ENCODE results near the gene MR1.

The MR1 gene

DNA sequence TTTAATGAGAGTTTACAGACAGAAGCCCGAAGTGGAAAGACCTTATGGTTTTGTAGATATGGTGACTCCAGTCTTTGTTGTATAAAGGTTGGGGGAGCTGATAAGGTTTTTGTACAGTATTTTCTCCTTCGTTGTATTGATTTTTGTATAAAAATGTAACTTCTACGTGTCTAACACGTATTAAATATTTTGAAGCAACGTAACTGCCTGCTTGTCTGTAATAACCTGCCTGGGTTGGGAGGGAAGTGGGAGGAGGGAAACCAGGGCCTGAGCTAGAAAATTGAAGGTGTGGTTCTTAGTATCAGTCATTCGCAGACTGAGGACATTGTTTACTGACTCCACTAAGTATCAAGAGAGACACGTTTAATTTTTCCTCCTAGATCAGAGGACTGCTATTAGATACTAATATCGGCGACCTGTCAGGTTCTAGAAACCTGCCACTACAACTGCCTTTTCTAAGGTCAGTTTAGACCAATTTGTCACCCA lies 56.9 kb downstream of the MR1 start:
- DNase-seq (ENCODE audit: low read depth), result peak; percentile 24
- TF ChIP-seq, protein P1, sequence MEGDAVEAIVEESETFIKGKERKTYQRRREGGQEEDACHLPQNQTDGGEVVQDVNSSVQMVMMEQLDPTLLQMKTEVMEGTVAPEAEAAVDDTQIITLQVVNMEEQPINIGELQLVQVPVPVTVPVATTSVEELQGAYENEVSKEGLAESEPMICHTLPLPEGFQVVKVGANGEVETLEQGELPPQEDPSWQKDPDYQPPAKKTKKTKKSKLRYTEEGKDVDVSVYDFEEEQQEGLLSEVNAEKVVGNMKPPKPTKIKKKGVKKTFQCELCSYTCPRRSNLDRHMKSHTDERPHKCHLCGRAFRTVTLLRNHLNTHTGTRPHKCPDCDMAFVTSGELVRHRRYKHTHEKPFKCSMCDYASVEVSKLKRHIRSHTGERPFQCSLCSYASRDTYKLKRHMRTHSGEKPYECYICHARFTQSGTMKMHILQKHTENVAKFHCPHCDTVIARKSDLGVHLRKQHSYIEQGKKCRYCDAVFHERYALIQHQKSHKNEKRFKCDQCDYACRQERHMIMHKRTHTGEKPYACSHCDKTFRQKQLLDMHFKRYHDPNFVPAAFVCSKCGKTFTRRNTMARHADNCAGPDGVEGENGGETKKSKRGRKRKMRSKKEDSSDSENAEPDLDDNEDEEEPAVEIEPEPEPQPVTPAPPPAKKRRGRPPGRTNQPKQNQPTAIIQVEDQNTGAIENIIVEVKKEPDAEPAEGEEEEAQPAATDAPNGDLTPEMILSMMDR (IDR thresholded peaks at IDR 0.05; ENCODE audit: low read depth, low read length), result no peak
- no peak for TF ChIP-seq MYC (IDR thresholded peaks at IDR 0.05; ENCODE audit: low read depth, low read length)
- no peak for TF ChIP-seq POLR2A (IDR thresholded peaks at IDR 0.05; ENCODE audit: extremely low read depth, insufficient read length)
- TF ChIP-seq, protein P2, sequence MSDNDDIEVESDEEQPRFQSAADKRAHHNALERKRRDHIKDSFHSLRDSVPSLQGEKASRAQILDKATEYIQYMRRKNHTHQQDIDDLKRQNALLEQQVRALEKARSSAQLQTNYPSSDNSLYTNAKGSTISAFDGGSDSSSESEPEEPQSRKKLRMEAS (IDR thresholded peaks at IDR 0.05; ENCODE audit: low read depth, low read length), result no peak
- H3K4me3 ChIP-seq (ENCODE audit: low read depth, low read length), result peak overlapping the region; percentile 94

DNA sequence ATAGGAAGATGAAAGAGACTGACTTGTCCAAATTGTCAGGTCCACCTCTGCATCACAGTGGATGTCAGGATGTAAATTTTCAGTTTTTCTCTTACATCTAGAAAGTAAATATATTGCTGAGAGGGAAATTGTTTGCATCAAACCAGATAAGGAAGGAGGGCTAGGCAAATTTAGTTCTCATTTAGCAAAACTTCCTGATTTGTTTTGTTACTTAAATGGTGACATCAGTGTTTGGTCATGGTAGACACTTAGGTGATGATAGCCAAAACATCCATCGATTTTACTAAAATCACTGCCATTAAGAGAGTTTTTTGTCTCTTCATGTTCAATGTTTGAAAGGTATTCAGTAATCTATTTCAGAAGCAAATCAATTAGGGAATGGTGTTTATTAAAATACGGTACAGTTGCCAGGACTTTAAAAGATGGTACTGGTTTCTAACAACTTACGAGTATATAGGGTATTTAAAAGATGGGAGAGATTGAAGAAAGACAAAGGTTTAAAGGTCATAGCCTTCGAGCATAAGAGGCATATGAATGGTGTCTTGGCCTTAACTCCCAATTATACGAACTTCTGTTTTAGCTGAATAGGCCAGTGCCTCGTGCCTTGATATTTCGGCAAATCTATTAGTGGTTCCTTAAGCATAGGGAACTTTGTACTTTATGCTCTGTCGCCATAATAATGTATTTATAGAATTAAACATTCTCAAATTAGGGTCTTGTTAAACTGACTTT lies 57.7 kb downstream of the MR1 start:
- peak overlapping the region; percentile 94 for H3K4me3 ChIP-seq (ENCODE audit: low read depth, low read length)
- TF ChIP-seq MYC (IDR thresholded peaks at IDR 0.05; ENCODE audit: low read depth, low read length) (no peak), POLR2A (IDR thresholded peaks at IDR 0.05; ENCODE audit: extremely low read depth, insufficient read length) (no peak)
- TF ChIP-seq, protein P2 (IDR thresholded peaks at IDR 0.05; ENCODE audit: low read depth, low read length), result no peak
- TF ChIP-seq, protein P1 (IDR thresholded peaks at IDR 0.05; ENCODE audit: low read depth, low read length), result no peak
- DNase-seq (ENCODE audit: low read depth), result no peak

DNA sequence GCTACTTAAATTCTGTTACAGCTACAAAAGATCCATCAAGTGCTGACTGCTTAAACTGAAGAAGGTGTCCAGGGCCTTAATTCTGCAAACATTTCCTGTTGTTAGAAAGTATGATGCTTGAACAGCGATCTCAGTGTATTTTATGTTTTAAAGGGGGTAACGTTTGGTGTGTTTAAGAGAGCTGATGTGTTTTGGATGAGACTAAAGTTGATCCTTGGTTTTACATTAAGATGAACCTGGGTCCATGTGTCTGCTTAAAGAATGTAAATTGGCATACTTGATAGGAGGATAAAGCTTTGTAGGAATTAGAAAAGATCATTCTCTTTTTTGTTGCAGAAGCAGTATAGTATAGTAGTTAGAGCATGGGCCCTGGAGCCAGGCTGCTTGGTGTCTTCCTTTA lies 58.3 kb downstream of the MR1 start:
- peak overlapping the region; percentile 9 for H3K4me3 ChIP-seq (ENCODE audit: low read depth, low read length)
- TF ChIP-seq, protein P1 (IDR thresholded peaks at IDR 0.05; ENCODE audit: low read depth, low read length), result no peak
- no peak for TF ChIP-seq MYC (IDR thresholded peaks at IDR 0.05; ENCODE audit: low read depth, low read length)
- no peak for TF ChIP-seq POLR2A (IDR thresholded peaks at IDR 0.05; ENCODE audit: extremely low read depth, insufficient read length)
- no peak for DNase-seq (ENCODE audit: low read depth)

DNA sequence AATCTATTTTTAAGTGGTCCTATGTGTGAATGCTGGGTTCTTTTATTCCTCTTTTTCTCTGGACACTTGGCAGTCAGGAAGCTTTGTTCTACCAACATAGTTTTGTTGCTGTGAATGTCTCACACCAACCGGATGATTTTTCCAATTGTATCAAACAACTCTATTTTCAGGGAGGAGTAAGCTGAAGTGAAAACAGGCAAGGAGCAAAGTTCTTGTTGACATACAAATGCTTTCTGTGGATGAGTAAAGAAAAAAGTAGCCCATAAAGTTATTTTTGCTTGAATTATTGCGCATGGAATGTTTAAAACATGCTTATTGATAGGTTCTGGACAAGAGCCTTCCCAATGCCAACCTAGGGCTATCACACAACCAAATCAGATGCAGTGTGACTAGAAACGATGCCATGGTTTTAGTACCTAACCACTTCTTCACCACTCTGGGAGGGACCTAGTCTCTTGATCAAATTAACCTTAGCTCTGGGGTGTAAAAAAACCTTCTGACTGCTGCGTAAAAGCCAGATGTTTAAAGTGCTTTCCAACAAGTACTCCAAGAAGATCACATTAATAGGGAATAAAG lies 59.2 kb downstream of the MR1 start:
- no peak for DNase-seq (ENCODE audit: low read depth)
- H3K4me3 ChIP-seq (ENCODE audit: low read depth, low read length), result no peak overlapping the region
- TF ChIP-seq, protein P1 (IDR thresholded peaks at IDR 0.05; ENCODE audit: low read depth, low read length), result no peak
- TF ChIP-seq MYC (IDR thresholded peaks at IDR 0.05; ENCODE audit: low read depth, low read length), result no peak
- TF ChIP-seq POLR2A (IDR thresholded peaks at IDR 0.05; ENCODE audit: extremely low read depth, insufficient read length), result no peak

DNA sequence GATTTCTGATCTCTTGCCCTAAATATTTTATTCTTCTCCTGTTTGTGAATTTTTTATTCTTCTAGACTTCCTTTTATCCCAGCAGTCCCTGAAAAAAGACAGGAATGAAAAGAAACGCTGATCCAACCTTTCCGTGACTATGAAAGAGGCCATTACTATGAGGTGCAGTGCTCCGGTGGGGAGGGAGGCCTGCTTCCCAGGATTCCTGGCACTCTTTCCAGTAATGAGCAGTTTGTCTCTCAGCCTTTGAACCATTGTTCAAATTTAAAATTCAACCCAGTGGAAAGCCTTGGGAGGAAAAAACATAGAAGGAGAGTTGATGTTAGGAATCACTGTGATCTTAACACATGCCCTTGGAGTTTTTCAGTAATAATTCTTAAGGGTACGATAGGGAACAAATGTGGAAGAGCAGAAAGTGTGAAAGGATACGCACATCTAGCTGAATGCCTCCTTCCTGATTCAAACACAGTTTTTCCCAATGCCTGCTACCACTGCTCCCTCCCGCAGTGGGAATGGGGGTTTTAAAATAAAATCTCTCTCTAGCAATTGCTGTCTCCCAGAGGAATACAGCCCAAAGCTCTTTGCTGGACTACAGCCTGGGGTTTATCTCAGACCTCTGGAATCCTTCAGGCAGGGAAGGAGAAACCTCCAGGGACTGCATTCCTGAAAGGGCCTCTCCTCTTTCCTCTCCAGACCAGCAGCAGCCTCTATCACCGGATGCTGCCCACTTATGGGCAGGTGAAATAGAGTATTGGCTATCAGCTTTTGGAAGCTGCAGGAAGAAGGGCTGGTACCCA lies 60.8 kb downstream of the MR1 start:
- no peak overlapping the region for H3K4me3 ChIP-seq (ENCODE audit: low read depth, low read length)
- DNase-seq (ENCODE audit: low read depth), result no peak
- TF ChIP-seq MYC (IDR thresholded peaks at IDR 0.05; ENCODE audit: low read depth, low read length), result no peak
- TF ChIP-seq, protein P2 (IDR thresholded peaks at IDR 0.05; ENCODE audit: low read depth, low read length), result no peak
- TF ChIP-seq, protein P1 (IDR thresholded peaks at IDR 0.05; ENCODE audit: low read depth, low read length), result no peak
- no peak for TF ChIP-seq POLR2A (IDR thresholded peaks at IDR 0.05; ENCODE audit: extremely low read depth, insufficient read length)
